ENCODE data around the gene NUDT3.
"Not testable (repeated sequence)": the region's sequence is repeated elsewhere in the genome, so short reads cannot be mapped to it uniquely, and the experiment has no call there.

The NUDT3 gene

GRCh38 chr6:34280216-34280615, 112.3 kb downstream of the NUDT3 start:
- no peak for DNase-seq

DNA sequence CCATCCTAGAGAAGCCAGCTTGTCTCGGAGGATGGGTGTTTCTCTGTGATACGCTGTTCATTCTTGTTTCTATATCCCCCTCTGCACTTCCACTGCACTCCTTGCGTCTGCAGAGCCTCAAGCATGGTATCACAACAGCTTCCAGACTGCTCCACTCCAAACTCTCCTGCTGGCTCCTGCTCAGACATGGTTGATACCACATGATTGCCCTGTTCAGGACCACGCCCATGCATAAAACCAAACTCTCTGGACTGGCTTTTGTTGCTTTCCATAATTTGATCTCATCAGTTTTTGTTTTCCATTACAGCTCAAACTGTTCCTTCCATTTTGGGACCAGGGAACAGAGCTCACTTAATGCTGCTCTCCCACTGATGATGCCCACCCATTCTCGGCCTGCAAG, 113.6 kb downstream of the NUDT3 start:
- DNase-seq: no peak

GRCh38 chr6:34277763-34278112, 114.7 kb downstream of the NUDT3 start:
- no peak for DNase-seq

GRCh38 chr6:34276881-34277762, 115.3 kb downstream of the NUDT3 start:
- DNase-seq: no peak

- no peak for DNase-seq
Observed at GRCh38 chr6:34276191-34276590, 116.3 kb downstream of the NUDT3 start.

GRCh38 chr6:34275128-34275804, 117.2 kb downstream of the NUDT3 start:
- DNase-seq: no peak

DNA sequence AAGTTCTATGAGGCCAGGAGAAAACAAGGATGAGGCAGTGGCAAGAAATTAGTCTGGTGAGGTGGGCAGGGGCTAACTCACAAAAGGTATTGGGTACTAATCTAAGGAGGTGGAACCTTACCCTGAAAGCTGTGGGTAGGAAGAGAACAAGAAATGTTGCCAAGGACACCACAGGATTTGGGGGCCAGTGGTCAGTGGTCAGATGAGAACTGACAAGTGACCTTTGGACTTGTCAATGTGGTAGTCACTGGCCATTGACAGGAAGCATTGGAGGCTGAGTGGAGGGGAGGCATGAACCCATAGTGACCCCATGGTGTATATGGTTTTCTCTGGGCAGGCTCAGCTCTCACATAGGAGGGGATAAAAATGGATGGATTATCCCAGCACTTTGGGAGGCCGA, 118.3 kb downstream of the NUDT3 start:
- no peak for DNase-seq

- DNase-seq: no peak
Observed at GRCh38 chr6:34273242-34273805, 119.1 kb downstream of the NUDT3 start.

GRCh38 chr6:34272013-34272926, 120.2 kb downstream of the NUDT3 start:
- DNase-seq: no peak

GRCh38 chr6:34269658-34270341, 122.7 kb downstream of the NUDT3 start:
- DNase-seq: not testable (repeated sequence)

DNA sequence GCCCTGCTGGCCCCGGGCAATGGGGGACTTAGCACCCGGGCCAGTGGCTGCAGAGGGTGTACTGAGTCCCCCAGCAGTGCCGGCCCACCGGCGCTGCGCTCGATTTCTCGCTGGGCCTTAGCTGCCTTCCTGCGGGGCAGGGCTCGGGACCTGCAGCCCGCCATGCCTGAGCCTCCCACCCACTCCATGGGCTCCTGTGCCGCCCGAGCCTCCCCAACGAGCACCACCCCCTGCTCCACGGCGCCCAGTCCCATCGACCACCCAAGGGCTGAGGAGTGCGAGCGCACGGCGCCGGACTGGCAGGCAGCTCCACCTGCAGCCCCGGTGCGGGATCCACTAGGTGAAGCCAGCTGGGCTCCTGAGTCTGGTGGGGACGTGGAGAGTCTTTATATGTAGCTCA, 123.3 kb downstream of the NUDT3 start:
- not testable (repeated sequence) for DNase-seq

DNA sequence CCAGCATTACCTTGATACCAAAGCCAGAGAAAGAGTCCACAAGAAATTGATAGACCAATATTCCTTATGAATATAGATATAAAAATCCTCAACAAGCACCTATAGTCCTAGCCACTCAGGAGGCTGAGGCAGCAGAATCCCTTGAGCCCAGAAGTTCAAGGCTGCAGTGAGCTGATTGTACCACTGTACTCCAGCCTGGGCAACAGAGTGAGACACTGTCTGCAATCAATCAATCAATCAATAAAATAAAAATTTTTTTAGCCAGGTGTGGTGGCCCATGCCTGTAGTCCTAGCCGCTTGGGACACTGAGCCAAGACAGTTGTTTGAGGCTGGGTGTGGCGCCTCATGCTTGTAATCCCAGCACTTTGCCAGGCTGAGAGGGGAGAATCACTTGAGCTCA, 124.7 kb downstream of the NUDT3 start:
- no peak for DNase-seq

DNA sequence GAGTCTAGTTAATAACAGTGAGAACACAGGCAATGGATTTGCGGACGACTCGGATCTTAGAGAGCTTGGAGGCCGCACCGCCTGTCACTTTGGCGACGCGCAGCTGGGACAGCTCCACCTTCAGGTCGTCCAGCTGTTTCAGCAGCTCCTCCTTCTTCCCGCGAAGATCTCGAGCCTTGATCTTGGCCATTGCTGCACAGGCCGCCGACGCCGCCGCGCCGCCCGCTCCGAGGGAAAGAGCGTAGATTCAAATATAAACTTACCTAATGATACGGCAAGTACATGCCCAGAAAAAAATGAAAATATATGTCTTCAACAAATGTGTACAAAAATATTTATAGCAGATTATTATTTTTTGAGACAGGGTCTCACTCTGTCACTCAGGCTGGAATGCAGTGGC, 129.0 kb downstream of the NUDT3 start:
- DNase-seq: not testable (repeated sequence)

DNA sequence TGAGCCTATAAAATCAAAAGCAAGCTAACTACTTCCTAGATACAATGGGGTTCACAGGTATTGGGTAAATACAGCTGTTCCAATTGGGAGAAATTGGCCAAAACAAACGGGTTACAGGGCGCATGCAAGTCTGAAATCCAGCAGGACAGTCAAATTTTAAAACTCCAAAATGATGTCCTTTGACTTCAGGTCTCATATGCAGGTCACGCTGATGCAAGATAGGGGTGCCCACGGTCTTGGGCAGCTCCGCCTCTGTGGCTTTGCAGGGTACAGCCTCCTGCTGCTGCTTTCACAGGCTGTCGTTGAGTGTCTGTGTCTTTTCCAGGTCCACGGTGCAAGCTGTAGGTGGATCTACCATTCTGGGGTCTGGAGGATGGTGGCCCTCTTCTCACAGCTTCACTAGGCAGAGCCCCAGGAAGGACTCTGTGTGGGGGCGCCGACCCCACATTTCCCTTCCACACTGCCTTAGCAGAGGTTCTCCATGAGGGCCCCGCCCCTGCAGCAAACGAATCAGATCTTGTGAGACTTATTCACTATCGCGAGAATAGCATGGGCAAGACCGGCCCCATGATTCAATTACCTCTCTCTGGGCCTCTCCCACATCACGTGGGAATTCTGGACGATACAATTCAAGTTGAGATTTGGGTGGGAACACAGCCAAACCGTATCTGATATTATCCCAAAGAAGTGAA, 131.7 kb downstream of the NUDT3 start:
- DNase-seq: no peak

GRCh38 chr6:34259529-34260069, 132.9 kb downstream of the NUDT3 start:
- no peak for DNase-seq

DNA sequence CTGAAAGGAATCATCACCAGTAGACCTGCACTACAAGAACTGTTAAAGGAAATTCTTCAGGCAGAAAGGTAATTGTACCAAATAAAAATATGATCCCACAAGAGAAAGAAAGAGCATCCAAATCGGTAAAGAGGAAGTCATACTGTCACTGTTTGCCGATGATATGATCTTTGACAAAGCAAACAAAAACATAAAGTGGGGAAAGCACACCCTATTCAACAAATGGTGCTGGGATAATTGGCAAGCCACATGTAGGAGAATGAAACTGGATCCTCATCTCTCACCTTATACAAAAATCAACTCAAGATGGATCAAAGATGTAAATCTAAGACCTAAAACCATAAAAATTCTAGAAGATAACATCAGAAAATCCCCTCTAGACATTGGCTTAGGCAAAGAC, 140.1 kb downstream of the NUDT3 start:
- not testable (repeated sequence) for DNase-seq

GRCh38 chr6:34249469-34250261, 142.8 kb downstream of the NUDT3 start:
- no peak for DNase-seq

DNA sequence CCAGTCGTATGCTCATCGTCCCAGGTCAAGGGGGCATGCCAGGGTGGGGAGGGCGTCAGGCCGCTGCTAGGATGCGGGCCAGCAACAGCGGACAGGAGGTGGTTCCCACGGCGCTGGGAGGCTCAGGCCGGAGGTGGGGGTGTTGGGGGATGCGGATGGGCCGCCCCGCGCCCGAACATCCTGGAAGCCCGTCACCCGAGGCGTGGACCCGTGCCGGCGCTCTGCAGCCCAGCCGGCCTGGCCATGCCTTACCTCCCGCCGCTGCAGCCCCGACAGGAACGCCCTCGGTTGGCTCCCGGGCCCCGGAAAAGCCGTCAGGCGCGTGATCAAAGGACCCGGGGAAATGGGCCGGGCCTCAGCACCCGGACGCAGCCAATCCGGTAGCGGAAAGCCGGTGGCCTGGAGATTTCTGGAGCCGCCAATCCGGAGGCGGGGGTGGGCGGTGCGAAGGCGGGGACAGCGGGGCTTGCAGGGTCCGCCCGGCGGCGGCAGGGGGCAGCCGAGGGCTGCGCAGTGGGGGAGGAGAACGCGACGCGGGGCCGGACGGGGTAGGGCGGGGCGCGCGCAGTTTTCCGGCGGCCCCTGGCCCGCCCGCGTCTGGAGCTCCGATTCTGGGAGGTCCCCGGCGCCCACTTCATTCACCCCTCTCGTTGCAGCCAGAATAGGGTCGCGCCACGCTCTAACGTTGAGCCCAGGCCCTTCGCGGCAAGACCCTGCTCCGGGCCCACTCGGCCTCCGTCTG, 143.6 kb downstream of the NUDT3 start, which contains the start of gene SMIM29:
Gene SMIM29 (minus strand): TSS at position 280 of the 742 bp plus-strand sequence. CDS start 1,215 bp downstream, outside the sequence.
- DNase-seq: peak; percentile 98

GRCh38 chr6:34248198-34248726, 144.2 kb downstream of the NUDT3 start:
- DNase-seq: peak; percentile 56
